ENCODE data around the gene ACOT13.

Gene ACOT13

DNA sequence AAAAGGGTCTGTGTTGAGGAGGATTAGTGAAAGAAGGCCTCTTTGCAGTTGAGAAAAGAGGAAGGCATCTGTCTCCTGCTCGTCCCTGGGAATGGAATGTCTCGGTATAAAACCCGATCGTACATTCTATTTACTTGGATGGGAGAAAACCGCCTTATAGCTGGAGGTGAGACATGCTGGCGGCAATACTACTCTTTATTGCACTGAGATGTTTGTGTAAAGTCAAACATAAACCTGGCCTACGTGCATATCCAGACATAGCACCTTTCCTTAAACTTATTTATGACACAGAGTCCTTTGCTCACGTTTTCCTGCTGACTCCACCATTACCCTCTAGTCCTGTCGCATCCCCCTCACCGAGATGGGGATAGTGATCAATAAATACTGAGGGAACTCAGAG lies 4.6 kb upstream of the ACOT13 start:
- Histone ChIP-seq H4K8ac (ENCODE audit: low read depth, low read length) (no peak overlapping the region), H3K79me2 (ENCODE audit: control insufficient read depth, insufficient read depth, low read length) (peaks cover 15% of the 10 kb centered on the region), H2AK5ac (ENCODE audit: low read length) (no peak overlapping the region), H3K4me1 (ENCODE audit: control insufficient read depth, low read depth, low read length) (no peaks in the 10 kb centered on the region), H3K79me1 (ENCODE audit: low read length) (peaks cover 4% of the 10 kb centered on the region), H3K4ac (ENCODE audit: low read depth, low read length) (no peak overlapping the region), H3K4me3 (ENCODE audit: low read length) (no peak overlapping the region), H2BK15ac (replicated peaks; ENCODE audit: low read depth) (no peak overlapping the region), H4K5ac (ENCODE audit: low read length) (no peak overlapping the region), H3K18ac (ENCODE audit: low read length) (no peak overlapping the region), H3K27ac (ENCODE audit: low read depth, low read length) (no peak overlapping the region), H3K23ac (ENCODE audit: low read length) (no peak overlapping the region), H2BK5ac (ENCODE audit: low read length) (no peak overlapping the region), H2BK120ac (ENCODE audit: low read depth, low read length) (no peak overlapping the region), H3K9ac (ENCODE audit: low read length) (no peak overlapping the region), H3K56ac (ENCODE audit: low read length) (no peak overlapping the region), H3K4me2 (ENCODE audit: low read length) (no peak overlapping the region), H3K27me3 (ENCODE audit: insufficient read depth, low read length, poor library complexity) (no peaks in the 10 kb centered on the region), H3K36me3 (ENCODE audit: control insufficient read depth, insufficient read depth, low read length) (peaks cover 2% of the 10 kb centered on the region)
- no CpG with 5 or more reads among the region's 10 CpGs for WGBS (ENCODE audit: extremely low coverage, insufficient coverage, low lambda C conversion rate)
- no peak for DNase-seq

DNA sequence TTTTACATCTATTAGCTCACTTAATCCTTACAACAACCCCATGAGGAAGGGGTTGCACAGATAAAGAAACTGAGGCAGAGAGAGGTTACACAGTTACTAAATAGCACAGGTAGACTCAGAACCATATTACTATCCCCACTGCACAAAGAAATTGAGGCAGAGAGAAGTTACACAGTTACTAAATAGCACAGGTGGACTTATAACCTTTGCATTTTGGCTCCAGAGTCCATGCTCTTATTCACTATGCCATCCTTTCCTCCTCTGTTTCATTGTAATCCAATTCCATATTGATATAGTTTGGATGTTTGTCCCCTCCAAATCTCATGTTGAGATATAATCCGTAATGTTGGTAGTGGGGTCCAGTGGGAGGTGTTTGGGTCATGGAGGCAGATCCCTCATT lies 3.7 kb upstream of the ACOT13 start:
- Histone ChIP-seq H3K36me3 (ENCODE audit: control insufficient read depth, insufficient read depth, low read length) (peaks cover 2% of the 10 kb centered on the region), H3K9ac (ENCODE audit: low read length) (no peak overlapping the region), H3K4me1 (ENCODE audit: control insufficient read depth, low read depth, low read length) (no peaks in the 10 kb centered on the region), H3K79me1 (ENCODE audit: low read length) (peaks cover 4% of the 10 kb centered on the region), H2BK120ac (ENCODE audit: low read depth, low read length) (no peak overlapping the region), H3K27me3 (ENCODE audit: insufficient read depth, low read length, poor library complexity) (no peaks in the 10 kb centered on the region), H3K4ac (ENCODE audit: low read depth, low read length) (no peak overlapping the region), H2AK5ac (ENCODE audit: low read length) (no peak overlapping the region), H3K4me3 (ENCODE audit: low read length) (no peak overlapping the region), H2BK15ac (replicated peaks; ENCODE audit: low read depth) (no peak overlapping the region), H3K23ac (ENCODE audit: low read length) (no peak overlapping the region), H3K18ac (ENCODE audit: low read length) (no peak overlapping the region), H2BK5ac (ENCODE audit: low read length) (no peak overlapping the region), H4K5ac (ENCODE audit: low read length) (no peak overlapping the region), H3K4me2 (ENCODE audit: low read length) (no peak overlapping the region), H4K8ac (ENCODE audit: low read depth, low read length) (no peak overlapping the region), H3K79me2 (ENCODE audit: control insufficient read depth, insufficient read depth, low read length) (peaks cover 15% of the 10 kb centered on the region), H3K56ac (ENCODE audit: low read length) (no peak overlapping the region), H3K27ac (ENCODE audit: low read depth, low read length) (no peak overlapping the region)
- no CpG with 5 or more reads among the region's 1 CpG for WGBS (ENCODE audit: extremely low coverage, insufficient coverage, low lambda C conversion rate)
- DNase-seq: no peak

DNA sequence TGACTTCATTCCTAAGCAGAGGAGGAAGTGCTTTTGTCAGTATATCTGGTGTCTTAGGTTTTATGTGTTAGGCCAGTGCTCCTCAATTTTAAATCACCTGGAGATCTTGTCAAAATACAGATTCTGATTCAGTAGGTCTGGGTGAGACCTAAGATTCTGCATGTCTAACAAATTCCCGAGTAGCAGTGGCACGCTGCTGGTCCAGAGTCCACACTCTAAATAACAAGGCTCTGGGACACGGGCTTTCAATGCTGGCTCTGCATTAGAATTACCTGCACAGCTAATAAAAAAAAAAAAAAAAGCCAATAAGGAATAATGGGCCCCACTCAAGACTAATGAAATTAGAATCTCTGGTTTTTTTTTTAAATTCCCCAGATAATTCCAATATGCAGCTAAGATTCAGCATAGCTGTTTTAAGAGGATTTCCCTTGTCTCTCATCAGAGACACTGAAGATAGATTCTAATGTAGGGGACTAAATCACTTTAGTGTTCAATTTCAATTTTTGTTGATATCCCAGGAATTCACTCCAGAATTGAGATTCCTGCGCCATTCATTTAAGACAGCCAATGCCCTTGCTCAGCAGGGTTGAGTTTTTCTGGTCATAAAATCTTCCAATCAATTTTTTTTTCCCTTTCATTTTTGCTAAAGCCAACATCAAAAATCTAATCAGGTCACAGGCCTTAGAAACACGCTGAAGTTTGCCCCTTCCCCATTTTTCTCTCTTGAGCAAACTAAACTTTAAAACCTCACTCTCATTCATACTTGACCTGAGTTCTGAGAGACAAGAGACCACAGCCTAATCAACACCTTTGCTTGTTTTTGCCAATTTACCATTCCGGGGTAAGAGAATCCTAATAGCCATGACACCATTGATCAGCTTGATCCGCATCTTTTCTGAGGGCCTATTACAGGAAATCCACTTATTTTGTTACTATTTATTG lies 2.6 kb upstream of the ACOT13 start:
- Histone ChIP-seq H4K8ac (ENCODE audit: low read depth, low read length) (no peak overlapping the region), H3K4me1 (ENCODE audit: control insufficient read depth, low read depth, low read length) (no peaks in the 10 kb centered on the region), H3K36me3 (ENCODE audit: control insufficient read depth, insufficient read depth, low read length) (peaks cover 2% of the 10 kb centered on the region), H3K4ac (ENCODE audit: low read depth, low read length) (no peak overlapping the region), H2BK5ac (ENCODE audit: low read length) (no peak overlapping the region), H3K23ac (ENCODE audit: low read length) (no peak overlapping the region), H3K79me1 (ENCODE audit: low read length) (peaks cover 4% of the 10 kb centered on the region), H3K18ac (ENCODE audit: low read length) (no peak overlapping the region), H2BK15ac (replicated peaks; ENCODE audit: low read depth) (no peak overlapping the region), H3K27ac (ENCODE audit: low read depth, low read length) (no peak overlapping the region), H2AK5ac (ENCODE audit: low read length) (no peak overlapping the region), H4K5ac (ENCODE audit: low read length) (no peak overlapping the region), H2BK120ac (ENCODE audit: low read depth, low read length) (no peak overlapping the region), H3K4me3 (ENCODE audit: low read length) (no peak overlapping the region), H3K4me2 (ENCODE audit: low read length) (no peak overlapping the region), H3K56ac (ENCODE audit: low read length) (no peak overlapping the region), H3K79me2 (ENCODE audit: control insufficient read depth, insufficient read depth, low read length) (peaks cover 15% of the 10 kb centered on the region), H3K9ac (ENCODE audit: low read length) (no peak overlapping the region), H3K27me3 (ENCODE audit: insufficient read depth, low read length, poor library complexity) (no peaks in the 10 kb centered on the region)
- no peak for DNase-seq
- WGBS (ENCODE audit: extremely low coverage, insufficient coverage, low lambda C conversion rate): no CpG with 5 or more reads among the region's 7 CpGs

DNA sequence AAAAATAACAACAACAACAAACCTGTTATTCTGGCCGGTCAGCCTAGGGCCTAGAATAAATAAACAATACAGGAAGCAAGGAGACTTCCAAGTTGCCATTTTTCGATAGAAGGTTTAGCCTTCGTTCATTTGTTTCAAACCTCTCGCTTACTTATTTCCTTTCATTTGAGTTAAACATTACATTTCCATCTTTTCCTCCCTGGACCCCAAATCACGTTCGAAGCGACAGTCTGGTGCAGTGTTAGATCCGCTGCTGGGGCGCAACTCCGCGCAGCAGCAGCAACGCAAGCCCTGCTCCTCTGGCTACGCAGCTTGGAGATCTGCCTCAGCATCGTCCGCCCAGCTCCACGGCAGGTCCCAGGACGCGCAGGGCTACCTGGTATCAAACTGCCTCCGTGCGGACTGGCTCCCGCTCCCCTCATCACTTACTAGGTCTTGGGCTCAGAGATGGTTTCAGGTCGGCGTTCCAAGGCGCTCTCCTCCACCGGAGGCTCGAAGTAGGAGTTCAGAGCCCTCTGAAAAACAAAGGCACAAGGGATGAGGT lies 708 bp upstream of the ACOT13 start:
- WGBS (ENCODE audit: extremely low coverage, insufficient coverage, low lambda C conversion rate): no CpG with 5 or more reads among the region's 26 CpGs
- H3K27me3 ChIP-seq (ENCODE audit: insufficient read depth, low read length, poor library complexity): no peaks in the 10 kb centered on the region
- H2BK15ac ChIP-seq (replicated peaks; ENCODE audit: low read depth): no peak overlapping the region
- H3K27ac ChIP-seq (ENCODE audit: low read depth, low read length): peak overlapping the region; percentile 85
- peak overlapping the region; percentile 97 for H3K56ac ChIP-seq (ENCODE audit: low read length)
- no peak overlapping the region for H2AK5ac ChIP-seq (ENCODE audit: low read length)
- peak overlapping the region; percentile 61 for H3K4ac ChIP-seq (ENCODE audit: low read depth, low read length)
- peak overlapping the region; percentile 41 for H3K4me2 ChIP-seq (ENCODE audit: low read length)
- no peak overlapping the region for H4K8ac ChIP-seq (ENCODE audit: low read depth, low read length)
- H3K79me1 ChIP-seq (ENCODE audit: low read length): peaks cover 4% of the 10 kb centered on the region
- H4K5ac ChIP-seq (ENCODE audit: low read length): no peak overlapping the region
- H3K4me3 ChIP-seq (ENCODE audit: low read length): peak overlapping the region; percentile 87
- H3K36me3 ChIP-seq (ENCODE audit: control insufficient read depth, insufficient read depth, low read length): peaks cover 2% of the 10 kb centered on the region
- no peak overlapping the region for H2BK120ac ChIP-seq (ENCODE audit: low read depth, low read length)
- peak overlapping the region; percentile 15 for H3K18ac ChIP-seq (ENCODE audit: low read length)
- peak overlapping the region; percentile 76 for H3K23ac ChIP-seq (ENCODE audit: low read length)
- H3K9ac ChIP-seq (ENCODE audit: low read length): peak overlapping the region; percentile 89
- peak overlapping the region; percentile 81 for H2BK5ac ChIP-seq (ENCODE audit: low read length)
- H3K79me2 ChIP-seq (ENCODE audit: control insufficient read depth, insufficient read depth, low read length): peaks cover 15% of the 10 kb centered on the region
- DNase-seq: no peak
- H3K4me1 ChIP-seq (ENCODE audit: control insufficient read depth, low read depth, low read length): no peaks in the 10 kb centered on the region

DNA sequence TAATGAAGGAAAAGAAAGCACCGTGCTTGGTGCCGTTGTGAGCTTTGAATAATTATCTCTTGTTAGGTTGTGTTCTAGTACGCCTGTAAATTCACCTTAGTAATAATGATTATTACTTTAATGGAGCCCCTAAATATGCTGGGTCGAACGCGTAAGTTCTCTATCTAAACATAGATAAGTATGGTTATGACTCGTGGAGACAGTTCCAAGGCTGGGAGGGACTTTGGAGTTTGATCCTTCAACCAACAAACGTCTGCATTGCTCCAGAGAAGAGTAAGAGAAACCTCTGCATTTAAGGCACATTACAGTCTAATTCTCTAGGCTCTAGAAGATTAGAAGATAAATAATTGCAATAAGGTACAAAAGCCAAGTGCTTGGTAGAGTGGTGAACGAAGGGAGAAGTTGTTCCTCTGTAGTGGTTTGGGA lies 514 bp downstream of the ACOT13 start:
- H2BK15ac ChIP-seq (replicated peaks; ENCODE audit: low read depth): no peak overlapping the region
- peak overlapping the region; percentile 75 for H3K4me3 ChIP-seq (ENCODE audit: low read length)
- H4K5ac ChIP-seq (ENCODE audit: low read length): peak overlapping the region; percentile 72
- H3K4me1 ChIP-seq (ENCODE audit: control insufficient read depth, low read depth, low read length): no peaks in the 10 kb centered on the region
- H4K8ac ChIP-seq (ENCODE audit: low read depth, low read length): no peak overlapping the region
- H3K79me2 ChIP-seq (ENCODE audit: control insufficient read depth, insufficient read depth, low read length): peaks cover 15% of the 10 kb centered on the region
- H3K36me3 ChIP-seq (ENCODE audit: control insufficient read depth, insufficient read depth, low read length): peaks cover under 1% of the 10 kb centered on the region
- H3K56ac ChIP-seq (ENCODE audit: low read length): peak overlapping the region; percentile 93
- peak overlapping the region; percentile 85 for H2BK5ac ChIP-seq (ENCODE audit: low read length)
- H3K9ac ChIP-seq (ENCODE audit: low read length): peak overlapping the region; percentile 90
- H3K4ac ChIP-seq (ENCODE audit: low read depth, low read length): no peak overlapping the region
- WGBS (ENCODE audit: extremely low coverage, insufficient coverage, low lambda C conversion rate): no CpG with 5 or more reads among the region's 9 CpGs
- no peak overlapping the region for H2AK5ac ChIP-seq (ENCODE audit: low read length)
- H2BK120ac ChIP-seq (ENCODE audit: low read depth, low read length): no peak overlapping the region
- H3K4me2 ChIP-seq (ENCODE audit: low read length): peak overlapping the region; percentile 68
- DNase-seq: peak; percentile 22
- no peak overlapping the region for H3K23ac ChIP-seq (ENCODE audit: low read length)
- peak overlapping the region; percentile 90 for H3K27ac ChIP-seq (ENCODE audit: low read depth, low read length)
- peaks cover 4% of the 10 kb centered on the region for H3K79me1 ChIP-seq (ENCODE audit: low read length)
- H3K18ac ChIP-seq (ENCODE audit: low read length): peak overlapping the region; percentile 75
- H3K27me3 ChIP-seq (ENCODE audit: insufficient read depth, low read length, poor library complexity): no peaks in the 10 kb centered on the region
